Epithelial cell of esophagus (primary cell): ENCODE results near the gene SLC16A13.

Experiments
- DNase-seq: peaks from one replicate; pipeline ENCODE4 v3.0.0; 2010; ENCODE audit warnings: low read depth
- H3K4me3 ChIP-seq: 2 replicates; pipeline ENCODE4 v1.5.1; 2011; ENCODE audit warnings: mild to moderate bottlenecking, low read length, control low read depth
- CTCF ChIP-seq: IDR thresholded peaks from 2 replicates; pipeline ENCODE4 v1.5.1; 2011; ENCODE audit warnings: low read depth, mild to moderate bottlenecking, low read length, control low read depth, inconsistent platforms; ENCODE audit not compliant: insufficient read depth; ENCODE audit errors: missing control alignments

Gene SLC16A13

DNA sequence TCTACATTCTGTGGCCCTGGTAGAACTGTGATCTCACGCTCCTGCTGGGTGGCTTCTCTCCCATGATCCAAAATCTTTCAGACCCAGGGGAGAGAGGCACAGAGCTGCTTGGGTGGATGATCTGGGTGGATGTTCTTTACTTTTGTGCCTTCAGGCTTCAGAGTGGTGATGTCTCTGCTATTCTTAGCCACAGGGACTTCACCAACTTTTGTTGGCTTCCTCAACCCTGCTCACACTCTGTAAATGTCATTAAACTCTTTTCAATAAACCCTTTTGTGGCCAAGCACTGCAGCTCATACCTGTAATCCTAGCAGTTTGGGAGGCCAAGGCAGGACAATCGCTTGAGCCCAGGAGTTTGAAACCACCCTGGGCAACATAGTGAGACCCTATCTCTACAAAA lies 36.6 kb downstream of the SLC16A13 start:
- no peak for DNase-seq
- TF ChIP-seq CTCF, result no peak
- H3K4me3 ChIP-seq, result no peak overlapping the region

GRCh38 chr17:7074931-7075330 lies 39.1 kb downstream of the SLC16A13 start:
- no peak for DNase-seq
- H3K4me3 ChIP-seq, result no peak overlapping the region
- TF ChIP-seq CTCF, result no peak

- DNase-seq, result no peak
- H3K4me3 ChIP-seq, result no peak overlapping the region
- TF ChIP-seq CTCF, result no peak
Observed at GRCh38 chr17:7077911-7078546, 42.2 kb downstream of the SLC16A13 start.

DNA sequence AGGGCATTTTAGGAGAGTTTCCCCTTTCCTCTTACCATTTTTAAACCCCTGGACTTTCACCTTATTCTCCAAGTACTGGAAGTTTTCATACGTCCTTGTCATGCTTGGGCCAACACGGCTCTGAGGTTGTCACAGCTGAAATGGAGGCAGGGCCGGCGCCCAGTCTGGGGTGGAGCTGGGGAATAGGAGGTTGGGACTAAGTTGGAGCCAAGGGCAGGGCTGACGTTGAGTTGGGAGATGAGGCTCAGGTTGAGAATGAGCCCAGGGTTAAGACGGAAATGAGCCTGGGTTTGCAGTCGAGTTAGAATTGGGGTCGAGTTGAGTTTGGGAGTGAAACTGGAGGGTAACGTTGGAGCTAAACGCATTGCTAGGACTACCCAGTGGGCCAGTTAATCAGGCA lies 42.9 kb downstream of the SLC16A13 start:
- TF ChIP-seq CTCF, result no peak
- DNase-seq, result no peak
- no peak overlapping the region for H3K4me3 ChIP-seq

GRCh38 chr17:7079581-7080455 lies 44.0 kb downstream of the SLC16A13 start, which contains the start of gene CLEC10A:
TSS of gene CLEC10A (minus strand) at chr17:7080251. CDS start at chr17:7078812, 1,439 bp downstream.
- TF ChIP-seq CTCF, result no peak
- DNase-seq, result no peak
- H3K4me3 ChIP-seq, result no peak within 1 kb of the TSS

DNA sequence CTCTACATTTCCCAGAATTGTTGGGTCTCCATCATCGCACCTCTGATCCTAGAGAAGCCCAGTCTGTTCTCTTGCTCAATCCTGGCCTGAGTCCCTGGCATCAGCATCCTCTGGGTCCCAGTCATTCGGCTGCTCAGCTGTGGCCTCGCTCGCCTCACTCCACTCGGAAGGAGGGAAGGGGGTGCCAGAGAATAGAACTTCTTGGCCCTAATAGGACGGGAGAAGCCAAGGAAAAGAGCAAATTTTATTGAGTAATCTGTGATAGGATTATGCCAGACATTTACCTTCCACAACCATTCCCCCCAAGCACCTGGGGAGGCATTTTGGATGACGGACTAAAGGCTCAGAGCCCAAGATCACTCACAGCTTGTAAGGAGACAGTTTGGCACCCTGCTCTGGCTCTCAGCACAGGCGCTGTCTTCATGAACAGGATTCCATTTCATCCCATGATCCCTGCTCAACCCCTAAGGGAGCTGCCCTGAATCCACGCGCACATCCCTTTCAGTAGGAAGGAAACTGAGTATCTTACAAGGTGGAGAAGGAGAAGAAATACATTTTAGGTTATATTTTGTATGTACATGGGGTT lies 44.7 kb downstream of the SLC16A13 start:
- DNase-seq, result no peak
- H3K4me3 ChIP-seq, result no peak overlapping the region
- TF ChIP-seq CTCF, result no peak
